Panc1 (cell line): ENCODE results near the gene KLF9. TPM values are rescaled to one million over a fixed set of nuclear protein-coding genes. Genes with fewer than 3 reads are reported as not detected.

Experiments used
- ATAC-seq: fragments of 200-7000 bp; cut with Tn5 transposase; 2 replicates; pipeline ENCODE4 v1.9.1; 2020; ENCODE audit warnings: mild to moderate bottlenecking, moderate library complexity
- BruUV-seq: library from RNA; stranded (reverse); fragments of 400-500 nt; replicated peaks from 2 replicates; lab custom pipeline; 2021; lab: Mats Ljungman, UMichigan
- CTCF ChIA-PET: fragments of 300-600 bp; sonication (Branson Sonifier 250); formaldehyde crosslinking; loops from one replicate; lab custom pipeline; 2022; ENCODE audit warnings: antibody characterized with exemption; lab: Charles Lee
- POLR2A ChIA-PET: fragments of 300-600 bp; sonication (Branson Sonifier 250); formaldehyde crosslinking; loops from one replicate; lab custom pipeline; 2022; ENCODE audit warnings: antibody characterized with exemption; lab: Charles Lee
- DNase-seq: peaks from one replicate; pipeline ENCODE4 v3.0.0-alpha.2; 2010; ENCODE audit warnings: low read depth, low spot score
- H3K27ac ChIP-seq: 2 replicates; pipeline ENCODE4 v1.5.1; 2011; ENCODE audit warnings: mild to moderate bottlenecking, low read length, inconsistent platforms
- H3K27me3 ChIP-seq: fragments of 200-500 bp; sonication (Bioruptor generic); 2 replicates; pipeline ENCODE4 v1.6.0; 2014; ENCODE audit warnings: low read length, inconsistent platforms; ENCODE audit not compliant: control insufficient read depth, insufficient read depth
- H3K36me3 ChIP-seq: fragments of 200-500 bp; sonication (Bioruptor generic); 2 replicates; pipeline ENCODE4 v1.5.1; 2014; ENCODE audit warnings: inconsistent platforms, mild to moderate bottlenecking, low read length, moderate library complexity; ENCODE audit not compliant: control insufficient read depth, insufficient read depth
- H3K4me1 ChIP-seq: 2 replicates; pipeline ENCODE4 v1.5.1; 2011; ENCODE audit warnings: inconsistent platforms, mild to moderate bottlenecking, low read length, moderate library complexity; ENCODE audit not compliant: control insufficient read depth, insufficient read depth
- H3K4me3 ChIP-seq, 2 experiments: 2 replicates each; pipeline ENCODE4 v1.5.1; 2011 to 2012; ENCODE audit warnings: low read depth in 2 of 2, low read length in 2 of 2, mild to moderate bottlenecking in 2 of 2, inconsistent platforms in 1 of 2, moderate library complexity in 1 of 2
- H3K9me3 ChIP-seq: fragments of 200-500 bp; sonication (Bioruptor generic); 2 replicates; pipeline ENCODE4 v1.5.1; 2014; ENCODE audit warnings: low read depth, mild to moderate bottlenecking, inconsistent platforms, low read length, moderate library complexity; ENCODE audit not compliant: control insufficient read depth, insufficient read depth
- POLR2AphosphoS5 ChIP-seq: IDR thresholded peaks from 2 replicates; pipeline ENCODE4 v1.6.1; 2012; ENCODE audit warnings: mild to moderate bottlenecking, low read depth, low read length, moderate library complexity
- REST ChIP-seq, 2 experiments: IDR thresholded peaks; 2 replicates each; pipeline ENCODE4 v1.6.1; 2011 to 2012; ENCODE audit warnings: low read depth in 2 of 2, control low read depth in 1 of 2, low read length in 1 of 2, mild to moderate bottlenecking in 1 of 2, moderate library complexity in 1 of 2; ENCODE audit not compliant: insufficient read depth in 1 of 2
- SIN3A ChIP-seq: IDR thresholded peaks from 2 replicates; pipeline ENCODE4 v1.6.1; 2012; ENCODE audit warnings: low read depth, mild to moderate bottlenecking, low read length, moderate library complexity, borderline replicate concordance; ENCODE audit not compliant: insufficient read depth
- TCF7L2 ChIP-seq: IDR thresholded peaks from 2 replicates; pipeline ENCODE4 v1.6.1; 2011; ENCODE audit warnings: mild to moderate bottlenecking, low read depth, low read length, inconsistent platforms
- in situ Hi-C: cut with HindIII; loops from 2 replicates; pipeline ENCODE4 v1.10.0; 2016; ENCODE audit warnings: low sequenced_read_pairs, low pct_unique_long_range_greater_than_20kb
- intact Hi-C: fragments of 100-400 bp; cut with micrococcal nuclease; formaldehyde crosslinking; loops from one replicate; pipeline ENCODE4 v1.10.0; 2022; ENCODE audit not compliant: unreplicated experiment
- total RNA-seq: library from RNA; stranded (reverse); gene quantifications from one replicate; pipeline ENCODE4 v1.2.1, GENCODE V29; 2021; ENCODE audit not compliant: unreplicated experiment
- TF ChIP-seq, protein P1 (sequence below): fragments of 450-650 bp; IDR thresholded peaks from 2 replicates; pipeline ENCODE4 v1.5.1; 2017; ENCODE audit warnings: mild to moderate bottlenecking

Gene KLF9
- total RNA-seq, 1 experiment from 2014 or later, result 0.95 TPM

- H3K4me3 ChIP-seq, result no peak overlapping the region; a peak in 1 of 4 replicates
- no TSS peak for BruUV-seq
- in situ Hi-C loops (no loop called here), intact Hi-C loops (loop anchor here (5.0 kb wide), 1 partner anchor 61 kb away; no protein-coding TSS in a partner anchor)
- CTCF ChIA-PET, result interaction anchor here (0.7 kb wide), 1 partner anchor 654 kb away, joined by 3 read pairs; no protein-coding TSS in a partner anchor
- H3K9me3 ChIP-seq, result no peaks in the 10 kb centered on the region
- no peaks in the 10 kb centered on the region for H3K4me1 ChIP-seq
- ATAC-seq, result no peak
- DNase-seq, result no peak
- POLR2A ChIA-PET, result interaction anchor here (0.6 kb wide), 1 partner anchor 43 kb away, joined by 6 read pairs; no protein-coding TSS in a partner anchor
- no peaks in the 10 kb centered on the region for H3K36me3 ChIP-seq
- no peaks in the 10 kb centered on the region for H3K27me3 ChIP-seq
- peak overlapping the region; percentile 48; the same call in 1 of the 2 replicates for H3K27ac ChIP-seq
- TF ChIP-seq POLR2AphosphoS5 (no peak), REST (IDR thresholded peaks at IDR 0.05; ENCODE audit: insufficient read depth in 1 of 2, low read depth in 2 of 2, low read length in 1 of 2) (no peak), TCF7L2 (no peak), SIN3A (no peak)
- TF ChIP-seq, protein P1, sequence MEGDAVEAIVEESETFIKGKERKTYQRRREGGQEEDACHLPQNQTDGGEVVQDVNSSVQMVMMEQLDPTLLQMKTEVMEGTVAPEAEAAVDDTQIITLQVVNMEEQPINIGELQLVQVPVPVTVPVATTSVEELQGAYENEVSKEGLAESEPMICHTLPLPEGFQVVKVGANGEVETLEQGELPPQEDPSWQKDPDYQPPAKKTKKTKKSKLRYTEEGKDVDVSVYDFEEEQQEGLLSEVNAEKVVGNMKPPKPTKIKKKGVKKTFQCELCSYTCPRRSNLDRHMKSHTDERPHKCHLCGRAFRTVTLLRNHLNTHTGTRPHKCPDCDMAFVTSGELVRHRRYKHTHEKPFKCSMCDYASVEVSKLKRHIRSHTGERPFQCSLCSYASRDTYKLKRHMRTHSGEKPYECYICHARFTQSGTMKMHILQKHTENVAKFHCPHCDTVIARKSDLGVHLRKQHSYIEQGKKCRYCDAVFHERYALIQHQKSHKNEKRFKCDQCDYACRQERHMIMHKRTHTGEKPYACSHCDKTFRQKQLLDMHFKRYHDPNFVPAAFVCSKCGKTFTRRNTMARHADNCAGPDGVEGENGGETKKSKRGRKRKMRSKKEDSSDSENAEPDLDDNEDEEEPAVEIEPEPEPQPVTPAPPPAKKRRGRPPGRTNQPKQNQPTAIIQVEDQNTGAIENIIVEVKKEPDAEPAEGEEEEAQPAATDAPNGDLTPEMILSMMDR, result no peak
Measured at GRCh38 chr9:70421272-70422180, 7.1 kb upstream of the KLF9 start.

GRCh38 chr9:70420441-70421271, 6.2 kb upstream of the KLF9 start:
- Histone ChIP-seq H3K4me1 (no peaks in the 10 kb centered on the region), H3K4me3 (peak overlapping the region; percentile 44 to 66), H3K27me3 (no peaks in the 10 kb centered on the region), H3K9me3 (no peaks in the 10 kb centered on the region), H3K27ac (peak overlapping the region; percentile 68), H3K36me3 (no peaks in the 10 kb centered on the region)
- intact Hi-C loops (loop anchor here (5.0 kb wide), 1 partner anchor 62 kb away; no protein-coding TSS in a partner anchor), in situ Hi-C loops (no loop called here)
- CTCF ChIA-PET, result interaction anchor here (0.7 kb wide), 1 partner anchor 655 kb away, joined by 3 read pairs; no protein-coding TSS in a partner anchor
- POLR2A ChIA-PET, result interaction anchor here (0.6 kb wide), 1 partner anchor 44 kb away, joined by 6 read pairs; no protein-coding TSS in a partner anchor
- ATAC-seq, result peak; percentile 56
- DNase-seq, result peak; percentile 27
- TF ChIP-seq REST (IDR thresholded peaks at IDR 0.05; ENCODE audit: insufficient read depth in 1 of 2, low read depth in 2 of 2, low read length in 1 of 2) (no peak), SIN3A (no peak), POLR2AphosphoS5 (no peak)
- TF ChIP-seq, protein P1, result no peak
- no TSS peak for BruUV-seq
